SIG-M5 treated with dmso at 0.1 percent for 504 hours (cell line): ENCODE measurements around the gene THOC2.
"Not testable (repeated sequence)": the region's sequence is repeated elsewhere in the genome, so short reads cannot be mapped to it uniquely, and the experiment has no call there.

Source experiments
- DNase-seq: peaks from one replicate; lab custom pipeline; 2025; ENCODE audit not compliant: unreplicated experiment; lab: John Stamatoyannopoulos, UW

The THOC2 gene

DNA sequence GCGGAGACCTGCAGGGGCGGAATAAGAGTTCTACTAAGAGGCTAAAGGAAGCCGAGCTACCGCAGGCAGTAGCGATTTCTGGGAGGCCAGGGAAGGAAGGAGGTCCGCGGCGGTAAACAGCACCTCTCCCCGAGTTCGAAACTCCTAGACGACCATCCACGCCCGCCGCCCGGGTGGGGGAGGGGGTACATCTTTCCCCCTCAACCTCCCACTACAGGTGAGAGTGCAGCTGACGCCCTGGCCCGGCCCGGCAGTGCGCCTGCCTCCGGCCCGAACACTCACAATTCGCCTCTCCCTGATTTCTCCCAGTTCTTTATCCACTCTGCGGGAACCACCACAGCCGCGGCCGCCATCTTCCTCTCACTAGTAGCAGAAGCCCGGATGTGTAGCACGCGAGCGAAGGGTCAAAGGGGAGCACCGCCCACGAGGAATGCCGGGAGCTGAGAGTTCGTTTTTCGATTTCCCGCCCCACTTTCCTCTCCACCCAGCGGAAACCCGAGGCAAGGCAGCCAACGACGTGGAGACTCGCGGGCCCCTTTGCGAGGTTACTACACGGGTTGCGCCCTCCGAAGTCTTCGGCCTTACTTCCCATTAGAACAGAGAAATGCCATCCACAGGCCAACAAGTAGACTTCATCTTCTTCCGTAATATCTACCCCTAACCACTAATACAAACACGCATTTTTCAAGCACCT, at the start of gene THOC2:
TSS of gene THOC2 (minus strand) at position 383 of the 694 bp plus-strand sequence. CDS start at position 353, 30 bp downstream.
- peak; percentile 91 for DNase-seq

DNA sequence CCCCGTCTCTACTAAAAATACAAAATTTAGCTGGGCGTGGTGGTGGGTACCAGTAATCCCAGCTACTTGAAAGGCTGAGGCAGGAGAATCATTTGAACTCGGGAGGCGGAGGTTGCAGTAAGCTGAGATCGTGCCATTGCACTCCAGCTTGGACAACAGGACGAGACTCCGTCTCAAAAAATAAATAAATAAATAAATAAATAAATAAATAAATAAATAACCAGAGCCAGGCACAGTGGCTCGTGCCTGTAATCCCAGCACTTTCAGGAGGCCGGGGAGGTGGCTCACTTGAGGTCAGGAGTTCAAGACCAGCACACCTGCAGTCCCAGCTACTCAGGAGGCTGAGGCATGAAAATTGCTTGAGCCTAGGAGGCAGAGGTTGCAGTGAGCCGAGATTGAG, 48.9 kb upstream of the THOC2 start:
- DNase-seq: not testable (repeated sequence)

GRCh38 chrX:123779908-123780396, 47.1 kb upstream of the THOC2 start:
- DNase-seq: peak; percentile 13

GRCh38 chrX:123773258-123773988, 40.6 kb upstream of the THOC2 start:
- DNase-seq: peak; percentile 14

DNA sequence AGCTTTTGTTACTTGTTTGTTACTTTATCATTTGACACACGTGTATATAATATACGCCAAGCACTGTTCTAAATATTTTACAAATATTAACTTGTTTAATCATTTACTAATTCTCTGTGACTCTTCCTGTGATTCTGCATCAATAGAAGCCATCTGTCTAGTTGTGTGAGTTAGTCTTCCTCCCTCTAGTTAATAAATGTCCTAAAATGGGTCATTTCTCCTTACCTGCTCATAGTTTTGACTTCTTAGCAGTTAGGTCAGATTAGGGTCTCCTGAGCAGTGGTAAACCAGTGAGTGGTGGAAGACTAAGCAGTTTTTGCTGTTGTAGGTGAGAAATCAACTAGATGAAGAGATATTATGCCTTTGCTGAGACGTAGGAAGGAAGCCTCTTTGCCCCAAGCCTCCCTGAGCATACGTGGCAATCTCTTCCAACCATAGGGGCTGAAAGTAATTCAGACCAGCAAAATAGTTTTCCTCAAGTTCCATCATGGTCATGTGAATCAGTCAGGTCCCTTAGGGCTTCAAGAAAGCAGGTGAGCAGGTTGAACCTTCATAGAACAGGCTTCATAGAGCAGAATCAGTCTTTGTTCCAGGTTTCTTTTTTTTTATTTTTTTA, 38.7 kb upstream of the THOC2 start:
- DNase-seq: no peak

- peak; percentile 82 for DNase-seq
Observed at GRCh38 chrX:123764967-123765871, 32.4 kb upstream of the THOC2 start.

DNA sequence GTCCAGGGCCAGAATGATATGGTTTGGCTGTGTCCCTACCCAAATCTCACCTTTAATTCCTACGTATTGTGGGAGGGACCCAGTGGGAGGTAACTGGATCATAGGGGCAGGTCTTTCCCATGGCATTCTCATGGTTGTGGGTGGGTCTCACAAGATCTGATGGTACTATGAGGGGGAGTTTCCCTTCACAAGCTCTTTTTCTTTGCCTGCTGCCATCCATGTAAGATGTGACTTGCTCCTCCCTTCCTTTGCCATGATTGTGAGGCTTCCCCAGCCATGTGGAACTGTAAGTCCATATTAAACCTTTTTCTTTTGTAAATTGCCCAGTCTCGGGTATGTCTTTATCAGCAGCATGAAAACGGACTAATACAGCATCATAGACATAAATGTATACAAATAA, 27.0 kb upstream of the THOC2 start:
- DNase-seq: not testable (repeated sequence)

DNA sequence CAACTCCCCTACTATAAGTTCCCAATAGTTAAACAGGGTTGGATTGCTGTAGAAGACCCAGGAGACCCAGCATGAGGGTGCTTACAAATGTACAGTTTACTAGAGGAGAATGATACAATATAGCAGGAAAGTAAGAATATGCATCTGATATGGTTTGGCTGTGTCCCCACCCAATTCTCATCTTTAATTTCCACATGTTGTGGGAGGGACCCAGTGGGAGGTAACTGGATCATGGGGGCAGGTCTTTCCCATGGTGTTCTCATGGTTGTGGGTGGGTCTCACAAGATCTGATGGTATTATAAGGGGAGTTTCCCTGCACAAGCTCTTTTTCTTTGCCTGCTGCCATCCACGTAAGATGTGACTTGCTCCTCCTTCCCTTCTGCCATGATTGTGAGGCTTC, 24.9 kb upstream of the THOC2 start:
- DNase-seq: not testable (repeated sequence)

- DNase-seq: no peak
Observed at GRCh38 chrX:123756320-123756719, 23.5 kb upstream of the THOC2 start.

DNA sequence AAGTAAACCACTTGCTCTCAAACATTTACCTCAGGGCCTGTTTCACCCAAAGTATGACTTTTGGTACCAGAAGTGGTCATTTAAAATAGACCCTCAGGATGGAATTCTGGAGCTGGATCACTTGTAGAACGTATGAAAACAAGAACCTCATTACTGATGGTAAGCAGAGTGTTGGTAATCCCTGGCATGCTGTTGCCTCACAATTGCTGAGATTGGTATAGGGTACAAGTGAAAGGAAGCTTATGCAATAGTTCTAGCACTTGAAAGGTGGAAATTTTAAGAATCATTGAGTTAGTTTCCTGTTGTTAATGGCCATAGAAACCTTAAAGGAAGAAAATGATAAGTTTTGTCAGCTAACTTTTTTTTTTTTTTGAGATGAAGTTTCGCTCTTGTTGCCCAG, 22.3 kb upstream of the THOC2 start:
- no peak for DNase-seq

- no peak for DNase-seq
Observed at GRCh38 chrX:123753656-123754350, 21.0 kb upstream of the THOC2 start.

DNA sequence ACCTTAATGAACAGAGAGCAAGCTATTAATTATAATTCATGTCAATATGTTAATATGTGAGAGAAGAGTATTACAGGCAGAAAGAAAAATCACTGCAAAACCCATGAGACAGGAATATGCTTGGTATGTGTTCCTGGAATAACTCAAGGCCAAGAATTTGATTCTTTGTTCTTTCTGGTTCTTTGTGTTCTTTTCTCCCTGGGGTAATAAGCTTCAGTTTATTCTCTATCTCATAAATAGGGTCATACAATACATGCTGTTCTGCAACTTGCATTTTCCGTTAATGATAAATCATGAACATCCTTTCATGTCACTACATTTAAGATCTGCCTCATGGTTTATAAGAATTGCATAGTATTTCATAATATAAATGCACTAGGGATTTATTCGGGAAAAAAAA, 16.8 kb upstream of the THOC2 start:
- no peak for DNase-seq

DNA sequence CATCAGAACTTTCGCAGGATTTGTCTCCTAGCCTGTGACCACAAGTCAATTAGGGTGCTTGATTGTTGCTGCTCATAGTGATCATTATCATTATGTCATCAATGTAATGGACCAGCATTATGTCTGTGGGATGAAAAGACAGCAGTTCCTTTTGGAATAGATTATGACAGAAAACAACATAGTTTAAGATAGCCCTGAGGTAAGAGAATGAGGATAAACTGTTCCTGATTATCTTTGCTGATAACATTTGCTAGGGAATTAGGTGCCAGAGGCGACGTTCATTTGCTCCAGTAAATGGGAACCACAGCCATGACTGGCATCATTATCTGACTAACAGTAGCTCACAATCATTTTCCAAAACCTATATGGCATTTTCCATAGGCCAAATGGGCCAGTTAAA, 12.7 kb upstream of the THOC2 start:
- DNase-seq: no peak

- no peak for DNase-seq
Observed at GRCh38 chrX:123743312-123743711, 10.5 kb upstream of the THOC2 start.

DNA sequence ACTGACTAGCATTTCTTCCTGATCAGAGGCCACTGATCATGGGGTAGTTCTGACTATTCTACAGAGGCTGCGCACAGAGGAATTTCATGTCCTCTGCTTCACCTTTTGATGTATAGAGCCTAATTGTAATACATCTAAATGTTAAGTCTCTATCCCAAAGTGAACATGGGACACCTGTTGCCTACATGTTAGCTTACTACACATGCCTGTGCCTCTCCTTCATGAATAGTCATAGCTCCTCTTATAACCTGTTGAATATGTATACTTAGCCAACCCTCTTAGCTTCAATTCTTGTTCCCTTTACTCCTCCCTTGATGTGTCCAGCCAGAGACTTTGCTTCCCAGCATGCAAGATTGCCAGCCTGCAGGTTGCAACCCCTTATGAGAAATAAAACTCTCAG, 9.6 kb upstream of the THOC2 start:
- no peak for DNase-seq

DNA sequence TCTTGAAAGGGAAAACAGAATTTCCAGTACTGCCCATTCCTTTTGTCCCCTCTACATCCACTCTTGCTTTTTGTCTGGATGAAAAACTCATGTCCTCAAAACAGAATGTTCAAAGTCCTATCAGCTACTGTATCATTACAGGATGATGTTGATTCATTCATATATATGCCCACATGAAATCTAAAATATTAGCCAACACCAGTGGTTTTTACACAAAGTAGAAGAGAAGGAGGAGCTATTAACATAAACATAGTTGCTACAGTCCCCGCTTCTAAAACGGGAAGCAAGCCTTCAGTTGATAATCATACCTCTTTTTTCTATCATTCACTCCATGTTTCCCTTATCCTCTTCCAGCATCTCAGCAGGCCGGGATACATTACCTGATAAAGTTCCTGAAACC, 7.7 kb upstream of the THOC2 start:
- peak; percentile 35 for DNase-seq

DNA sequence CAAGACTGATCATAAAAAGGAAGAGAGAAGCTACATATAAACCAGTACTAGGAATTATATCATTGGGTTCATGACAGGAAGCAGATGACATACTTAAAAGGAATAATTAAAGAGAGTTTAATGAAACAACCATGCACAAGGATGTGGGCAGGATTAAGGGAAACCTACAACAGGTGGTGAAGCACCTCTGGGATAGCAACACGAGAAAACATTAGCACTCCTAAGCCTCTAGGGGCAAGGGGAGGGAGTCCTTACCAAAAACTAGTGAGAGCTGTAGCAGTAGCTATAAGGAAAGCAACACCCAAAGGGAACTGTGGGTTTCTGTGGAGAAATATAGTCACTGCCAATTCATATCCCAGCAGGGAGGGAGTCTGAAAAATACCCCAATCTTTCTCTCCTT, 7.2 kb upstream of the THOC2 start:
- no peak for DNase-seq

DNA sequence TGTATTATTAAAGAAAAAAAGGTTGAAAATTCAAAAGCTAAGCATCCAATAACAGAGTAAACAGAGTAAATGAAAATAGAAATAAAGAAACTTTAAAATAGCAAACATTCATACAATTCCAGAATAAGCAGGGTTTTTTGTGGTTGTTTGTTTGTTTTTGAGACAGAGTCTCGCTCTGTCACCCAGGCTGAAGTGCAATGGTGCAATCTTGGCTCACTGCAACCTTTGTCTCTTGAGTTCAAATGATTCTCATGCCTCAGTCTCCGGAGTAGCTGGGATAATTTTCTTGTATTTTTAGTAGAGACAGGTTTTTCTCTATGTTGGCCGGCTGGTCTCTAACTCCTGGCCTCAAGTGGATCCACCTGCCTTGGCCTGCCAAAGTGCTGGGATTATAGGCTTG, 6.6 kb upstream of the THOC2 start:
- DNase-seq: no peak

DNA sequence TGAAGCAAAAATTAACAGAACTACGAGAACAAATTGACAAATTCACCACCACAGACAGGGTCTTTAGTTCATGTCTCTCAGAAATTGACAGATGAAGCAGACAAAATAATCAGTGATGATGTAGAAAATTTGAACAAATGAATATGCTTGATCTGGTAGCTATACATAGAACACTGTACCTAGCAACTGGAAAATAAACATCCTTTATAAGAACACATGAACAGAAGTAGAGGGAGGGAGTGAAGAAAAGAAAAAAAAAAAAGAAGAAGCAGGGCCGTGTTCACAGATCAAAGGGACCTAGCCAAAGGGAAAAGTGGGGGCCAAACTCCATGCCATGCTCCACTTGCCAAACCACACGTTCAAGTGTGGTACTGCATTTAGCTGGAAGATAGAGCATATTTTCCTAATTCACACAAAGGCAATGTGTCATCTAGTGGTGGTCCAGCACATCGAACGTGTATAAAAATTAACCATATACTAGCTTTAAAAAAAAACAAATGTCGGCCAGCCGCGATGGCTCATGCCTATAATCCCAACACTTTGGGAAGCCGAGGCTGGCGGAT, 5.6 kb upstream of the THOC2 start:
- no peak for DNase-seq

- no peak for DNase-seq
Observed at GRCh38 chrX:123736333-123736921, 3.6 kb upstream of the THOC2 start.
